ENCODE measurements around the gene CD163.

The CD163 gene

DNA sequence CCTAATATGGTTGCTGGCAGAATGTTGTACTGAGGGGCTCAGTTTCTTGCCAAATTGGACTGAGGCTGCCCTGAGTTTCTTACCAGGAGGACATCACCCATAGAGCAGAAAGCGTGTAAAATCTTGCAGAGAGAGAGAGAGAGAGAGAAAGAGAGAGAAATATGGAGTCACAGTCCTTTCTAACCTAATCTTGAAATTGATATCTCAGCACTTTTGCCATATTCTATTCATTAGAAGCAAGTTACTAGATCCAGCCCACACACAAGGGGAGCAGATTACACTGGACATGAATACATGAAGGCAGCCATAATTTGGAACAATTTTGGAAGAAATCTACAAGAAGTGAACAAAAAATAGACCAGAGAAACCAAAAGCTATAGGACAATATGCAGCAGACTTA is 55.5 kb downstream of the CD163 start:
- no peak overlapping the region for H3K4me3 ChIP-seq (ENCODE audit: low read length)

DNA sequence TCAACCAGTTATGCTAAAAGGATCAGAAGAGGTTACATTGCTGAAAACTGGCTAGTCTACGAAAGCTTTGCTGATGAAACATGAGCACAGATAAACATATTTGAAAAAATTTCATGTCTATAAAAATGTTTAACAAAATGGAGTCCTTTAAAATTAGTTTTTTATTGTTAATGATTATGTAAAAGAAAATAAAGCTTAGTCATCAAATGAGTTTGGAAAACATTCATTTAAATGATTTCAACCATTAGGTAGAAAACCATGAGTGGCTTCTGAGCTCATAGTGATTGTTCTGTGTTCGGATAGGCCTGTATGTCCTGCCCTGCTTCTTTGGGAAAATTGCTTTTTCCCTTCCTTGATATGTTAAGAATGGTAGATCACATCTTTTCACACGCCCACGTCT is 59.0 kb downstream of the CD163 start:
- Histone ChIP-seq H3K79me2 (ENCODE audit: control insufficient read depth, insufficient read depth, low read length) (no peaks in the 10 kb centered on the region), H2BK15ac (replicated peaks; ENCODE audit: low read depth) (no peak overlapping the region), H3K56ac (ENCODE audit: low read length) (no peak overlapping the region), H3K4me3 (ENCODE audit: low read length) (no peak overlapping the region), H3K18ac (ENCODE audit: low read length) (no peak overlapping the region), H2AK5ac (ENCODE audit: low read length) (no peak overlapping the region), H3K4me1 (ENCODE audit: control insufficient read depth, low read depth, low read length) (no peaks in the 10 kb centered on the region), H3K9ac (ENCODE audit: low read length) (no peak overlapping the region), H2BK120ac (ENCODE audit: low read depth, low read length) (no peak overlapping the region), H3K36me3 (ENCODE audit: control insufficient read depth, insufficient read depth, low read length) (no peaks in the 10 kb centered on the region), H3K27me3 (ENCODE audit: insufficient read depth, low read length, poor library complexity) (no peaks in the 10 kb centered on the region), H4K8ac (ENCODE audit: low read depth, low read length) (no peak overlapping the region), H4K5ac (ENCODE audit: low read length) (no peak overlapping the region), H3K27ac (ENCODE audit: low read depth, low read length) (no peak overlapping the region), H3K4me2 (ENCODE audit: low read length) (no peak overlapping the region), H2BK5ac (ENCODE audit: low read length) (no peak overlapping the region), H3K79me1 (ENCODE audit: low read length) (no peaks in the 10 kb centered on the region), H3K23ac (ENCODE audit: low read length) (no peak overlapping the region), H3K4ac (ENCODE audit: low read depth, low read length) (no peak overlapping the region)
- DNase-seq = no peak
- no CpG with 5 or more reads among the region's 4 CpGs for WGBS (ENCODE audit: extremely low coverage, insufficient coverage, low lambda C conversion rate)

More for the DNA sequence above, 55.5 kb downstream of the CD163 start:
- Histone ChIP-seq H3K36me3 (ENCODE audit: control insufficient read depth, insufficient read depth, low read length) (no peaks in the 10 kb centered on the region), H3K79me1 (ENCODE audit: low read length) (no peaks in the 10 kb centered on the region), H3K27me3 (ENCODE audit: insufficient read depth, low read length, poor library complexity) (no peaks in the 10 kb centered on the region), H3K79me2 (ENCODE audit: control insufficient read depth, insufficient read depth, low read length) (no peaks in the 10 kb centered on the region), H3K9ac (ENCODE audit: low read length) (no peak overlapping the region), H2BK5ac (ENCODE audit: low read length) (no peak overlapping the region), H3K4ac (ENCODE audit: low read depth, low read length) (no peak overlapping the region), H3K18ac (ENCODE audit: low read length) (no peak overlapping the region), H3K23ac (ENCODE audit: low read length) (no peak overlapping the region), H3K4me1 (ENCODE audit: control insufficient read depth, low read depth, low read length) (no peaks in the 10 kb centered on the region), H2BK15ac (replicated peaks; ENCODE audit: low read depth) (no peak overlapping the region), H3K4me2 (ENCODE audit: low read length) (no peak overlapping the region), H3K27ac (ENCODE audit: low read depth, low read length) (no peak overlapping the region), H4K8ac (ENCODE audit: low read depth, low read length) (no peak overlapping the region), H2BK120ac (ENCODE audit: low read depth, low read length) (no peak overlapping the region), H3K56ac (ENCODE audit: low read length) (no peak overlapping the region), H4K5ac (ENCODE audit: low read length) (no peak overlapping the region), H2AK5ac (ENCODE audit: low read length) (no peak overlapping the region)
- no peak for DNase-seq
- no CpG with 5 or more reads among the region's 1 CpG for WGBS (ENCODE audit: extremely low coverage, insufficient coverage, low lambda C conversion rate)

DNA sequence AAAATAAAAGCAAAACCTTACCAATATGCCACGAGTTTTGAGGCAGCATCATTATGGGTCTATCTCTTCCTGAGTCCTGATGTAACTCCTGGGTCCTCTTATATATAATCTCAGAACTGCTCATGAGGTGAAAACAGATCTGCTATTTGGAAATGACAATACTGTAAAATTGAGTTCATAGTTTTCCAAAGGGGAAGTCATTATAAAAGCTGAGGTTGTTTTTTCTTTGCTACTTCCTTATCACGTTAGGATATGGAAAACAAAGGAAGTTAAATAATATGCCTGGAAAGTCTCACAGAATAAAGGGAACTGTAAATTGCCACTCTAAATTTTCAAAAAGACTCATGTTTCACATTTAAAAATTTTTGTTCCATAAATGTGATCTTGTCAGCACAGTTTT is 59.5 kb downstream of the CD163 start, which contains the start of gene CD163L1:
TSS of gene CD163L1 (minus strand) at position 78 of the 400 bp plus-strand sequence. CDS start at position 52, 26 bp downstream.
- H2BK5ac ChIP-seq (ENCODE audit: low read length) = no peak within 1 kb of the TSS
- no peaks in the 10 kb centered on the region for H3K79me2 ChIP-seq (ENCODE audit: control insufficient read depth, insufficient read depth, low read length)
- no peak within 1 kb of the TSS for H2BK15ac ChIP-seq (replicated peaks; ENCODE audit: low read depth)
- H3K79me1 ChIP-seq (ENCODE audit: low read length) = no peaks in the 10 kb centered on the region
- H3K23ac ChIP-seq (ENCODE audit: low read length) = no peak within 1 kb of the TSS
- H4K5ac ChIP-seq (ENCODE audit: low read length) = no peak within 1 kb of the TSS
- H3K27me3 ChIP-seq (ENCODE audit: insufficient read depth, low read length, poor library complexity) = no peaks in the 10 kb centered on the region
- H3K4me1 ChIP-seq (ENCODE audit: control insufficient read depth, low read depth, low read length) = no peaks in the 10 kb centered on the region
- no peak within 1 kb of the TSS for H4K8ac ChIP-seq (ENCODE audit: low read depth, low read length)
- H3K4ac ChIP-seq (ENCODE audit: low read depth, low read length) = no peak within 1 kb of the TSS
- H3K18ac ChIP-seq (ENCODE audit: low read length) = no peak within 1 kb of the TSS
- no peak within 1 kb of the TSS for H3K27ac ChIP-seq (ENCODE audit: low read depth, low read length)
- DNase-seq = no peak
- H2BK120ac ChIP-seq (ENCODE audit: low read depth, low read length) = no peak within 1 kb of the TSS
- H3K9ac ChIP-seq (ENCODE audit: low read length) = no peak within 1 kb of the TSS
- no peak within 1 kb of the TSS for H2AK5ac ChIP-seq (ENCODE audit: low read length)
- H3K56ac ChIP-seq (ENCODE audit: low read length) = no peak within 1 kb of the TSS
- no peak within 1 kb of the TSS for H3K4me3 ChIP-seq (ENCODE audit: low read length)
- WGBS (ENCODE audit: extremely low coverage, insufficient coverage, low lambda C conversion rate) = no CpG with 5 or more reads among the region's 2 CpGs
- no peak within 1 kb of the TSS for H3K4me2 ChIP-seq (ENCODE audit: low read length)
- no peaks in the 10 kb centered on the region for H3K36me3 ChIP-seq (ENCODE audit: control insufficient read depth, insufficient read depth, low read length)

DNA sequence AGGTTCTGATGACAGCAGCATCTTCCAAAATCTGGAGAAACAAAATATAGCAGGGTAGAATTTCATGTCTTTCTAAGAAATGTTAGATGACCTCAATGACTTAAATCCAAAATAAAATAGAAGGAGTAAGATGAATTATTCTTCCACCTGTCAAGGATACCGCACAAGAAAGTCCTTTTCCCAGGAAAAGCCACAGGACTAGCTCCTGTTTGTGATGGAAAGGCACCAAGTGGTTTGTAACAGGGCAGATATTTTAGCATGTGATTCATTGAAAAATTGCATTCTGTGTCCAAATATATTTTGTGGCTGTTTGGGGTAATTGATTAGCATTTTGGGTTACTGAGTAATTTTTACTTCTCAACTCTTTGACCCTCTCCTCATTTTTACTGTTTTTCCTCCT is 62.4 kb downstream of the CD163 start:
- no peaks in the 10 kb centered on the region for H3K79me1 ChIP-seq (ENCODE audit: low read length)
- no peak overlapping the region for H3K4me3 ChIP-seq (ENCODE audit: low read length)
- H3K27me3 ChIP-seq (ENCODE audit: insufficient read depth, low read length, poor library complexity) = no peaks in the 10 kb centered on the region
- H4K8ac ChIP-seq (ENCODE audit: low read depth, low read length) = no peak overlapping the region
- H3K23ac ChIP-seq (ENCODE audit: low read length) = no peak overlapping the region
- H3K4me2 ChIP-seq (ENCODE audit: low read length) = no peak overlapping the region
- no peak overlapping the region for H4K5ac ChIP-seq (ENCODE audit: low read length)
- no peaks in the 10 kb centered on the region for H3K79me2 ChIP-seq (ENCODE audit: control insufficient read depth, insufficient read depth, low read length)
- H3K36me3 ChIP-seq (ENCODE audit: control insufficient read depth, insufficient read depth, low read length) = no peaks in the 10 kb centered on the region
- H3K4ac ChIP-seq (ENCODE audit: low read depth, low read length) = no peak overlapping the region
- no peak overlapping the region for H3K9ac ChIP-seq (ENCODE audit: low read length)
- H2BK120ac ChIP-seq (ENCODE audit: low read depth, low read length) = no peak overlapping the region
- no peak overlapping the region for H3K56ac ChIP-seq (ENCODE audit: low read length)
- no peak overlapping the region for H2AK5ac ChIP-seq (ENCODE audit: low read length)
- DNase-seq = no peak
- no CpG with 5 or more reads among the region's 1 CpG for WGBS (ENCODE audit: extremely low coverage, insufficient coverage, low lambda C conversion rate)
- H2BK15ac ChIP-seq (replicated peaks; ENCODE audit: low read depth) = no peak overlapping the region
- H3K4me1 ChIP-seq (ENCODE audit: control insufficient read depth, low read depth, low read length) = no peaks in the 10 kb centered on the region
- no peak overlapping the region for H2BK5ac ChIP-seq (ENCODE audit: low read length)
- H3K27ac ChIP-seq (ENCODE audit: low read depth, low read length) = no peak overlapping the region
- no peak overlapping the region for H3K18ac ChIP-seq (ENCODE audit: low read length)

DNA sequence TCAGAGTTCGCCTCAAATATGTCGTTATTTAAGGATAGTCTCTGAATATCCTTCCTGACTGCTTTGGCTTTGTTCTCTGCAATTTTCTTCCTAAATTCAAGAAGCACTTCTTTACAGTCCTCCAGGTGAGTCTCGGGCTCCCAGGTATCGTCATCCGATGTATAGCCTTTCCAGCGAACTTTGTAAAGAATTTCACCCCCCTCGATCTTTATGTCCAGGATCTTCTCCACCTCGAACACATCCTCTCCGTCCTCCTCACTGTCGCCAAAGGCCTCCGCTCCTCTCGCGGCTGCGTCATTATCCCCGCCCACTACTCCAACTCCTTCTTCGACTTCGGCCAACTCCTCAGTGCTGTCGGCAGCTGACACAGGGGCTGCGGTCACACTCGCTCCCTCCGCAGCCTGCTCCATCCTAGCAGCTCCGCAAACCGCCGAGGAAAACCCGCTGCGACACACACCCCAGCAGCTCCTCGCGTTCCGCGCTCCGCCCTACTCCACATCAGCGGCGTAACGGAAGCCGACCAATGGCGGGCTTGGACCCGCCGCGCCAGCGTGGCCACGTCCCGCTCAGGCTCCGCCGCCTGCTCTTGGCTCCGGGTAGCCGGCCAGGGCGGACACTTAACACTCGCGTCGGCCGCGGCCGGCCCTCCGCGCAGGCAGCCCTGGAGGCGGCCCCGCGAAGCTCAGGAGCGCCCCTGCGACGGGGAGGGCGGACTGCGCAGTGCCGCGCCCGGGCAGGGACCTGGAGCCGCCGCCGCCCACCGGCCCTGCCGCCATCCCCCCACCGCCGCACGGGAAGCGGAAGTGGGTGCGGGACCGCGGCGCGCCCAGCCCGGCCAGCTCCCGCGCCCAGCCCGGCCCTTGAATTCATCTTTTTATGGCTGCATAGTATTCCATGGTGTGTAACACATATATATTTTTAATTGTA is 63.7 kb downstream of the CD163 start:
- H3K79me1 ChIP-seq (ENCODE audit: low read length) = no peaks in the 10 kb centered on the region
- H2AK5ac ChIP-seq (ENCODE audit: low read length) = no peak overlapping the region
- no peak overlapping the region for H4K8ac ChIP-seq (ENCODE audit: low read depth, low read length)
- H3K9ac ChIP-seq (ENCODE audit: low read length) = peak overlapping the region; percentile 53
- H3K36me3 ChIP-seq (ENCODE audit: control insufficient read depth, insufficient read depth, low read length) = no peaks in the 10 kb centered on the region
- no peaks in the 10 kb centered on the region for H3K4me1 ChIP-seq (ENCODE audit: control insufficient read depth, low read depth, low read length)
- no CpG with 5 or more reads among the region's 84 CpGs for WGBS (ENCODE audit: extremely low coverage, insufficient coverage, low lambda C conversion rate)
- H3K27me3 ChIP-seq (ENCODE audit: insufficient read depth, low read length, poor library complexity) = no peaks in the 10 kb centered on the region
- H3K4me3 ChIP-seq (ENCODE audit: low read length) = no peak overlapping the region
- DNase-seq = peak; percentile 91
- H3K4ac ChIP-seq (ENCODE audit: low read depth, low read length) = no peak overlapping the region
- H2BK5ac ChIP-seq (ENCODE audit: low read length) = no peak overlapping the region
- H4K5ac ChIP-seq (ENCODE audit: low read length) = no peak overlapping the region
- peak overlapping the region; percentile 73 for H3K56ac ChIP-seq (ENCODE audit: low read length)
- no peaks in the 10 kb centered on the region for H3K79me2 ChIP-seq (ENCODE audit: control insufficient read depth, insufficient read depth, low read length)
- H3K23ac ChIP-seq (ENCODE audit: low read length) = no peak overlapping the region
- peak overlapping the region; percentile 61 for H3K18ac ChIP-seq (ENCODE audit: low read length)
- H2BK15ac ChIP-seq (replicated peaks; ENCODE audit: low read depth) = no peak overlapping the region
- H2BK120ac ChIP-seq (ENCODE audit: low read depth, low read length) = no peak overlapping the region
- H3K27ac ChIP-seq (ENCODE audit: low read depth, low read length) = peak overlapping the region; percentile 43
- H3K4me2 ChIP-seq (ENCODE audit: low read length) = peak overlapping the region; percentile 31

Measured in mesendoderm (in vitro differentiated cells).